IMR-90 (cell line): Measurements from ENCODE around the gene SPATS2L. TPM values are rescaled to one million over a fixed set of nuclear protein-coding genes. Genes with fewer than 3 reads are reported as not detected.

Experiments used
- ATAC-seq: fragments of 200-7000 bp; cut with Tn5 transposase; 2 replicates; pipeline ENCODE4 v1.9.1; 2020; ENCODE audit warnings: low read depth, mild to moderate bottlenecking, moderate library complexity
- BruUV-seq: library from RNA; stranded (reverse); fragments of 400-500 nt; replicated peaks from 2 replicates; lab custom pipeline; 2021; lab: Mats Ljungman, UMichigan
- CTCF ChIA-PET: fragments of 300-600 bp; formaldehyde crosslinking; extraction: SDS; loops from one replicate; lab custom pipeline; 2021; ENCODE audit warnings: antibody characterized with exemption; lab: Yijun Ruan, JAX
- POLR2A ChIA-PET: fragments of 300-600 bp; sonication (Branson Sonifier 250); formaldehyde crosslinking; loops from one replicate; lab custom pipeline; 2022; ENCODE audit warnings: antibody characterized with exemption; ENCODE audit not compliant: unreplicated experiment; lab: Charles Lee
- DNase-seq: peaks from one replicate; pipeline ENCODE4 v3.0.0; 2013
- H2AFZ ChIP-seq: replicated peaks from 2 replicates; pipeline ENCODE3; 2013; ENCODE audit warnings: low read length, mild to moderate bottlenecking; ENCODE audit not compliant: poor library complexity
- H2AK5ac ChIP-seq: 2 replicates; pipeline ENCODE4 v1.6.1; 2013; ENCODE audit warnings: low read depth, low read length, inconsistent platforms
- H2AK9ac ChIP-seq: replicated peaks from 2 replicates; pipeline ENCODE3; 2013; ENCODE audit warnings: mild to moderate bottlenecking, low read depth, low read length, moderate library complexity; ENCODE audit not compliant: poor library complexity
- H2BK120ac ChIP-seq: 2 replicates; pipeline ENCODE4 v1.6.1; 2013; ENCODE audit warnings: low read depth, low read length, inconsistent platforms
- H2BK15ac ChIP-seq: 3 replicates; pipeline ENCODE4 v1.6.1; 2013; ENCODE audit warnings: low read depth, low read length, inconsistent platforms
- H2BK20ac ChIP-seq: 2 replicates; pipeline ENCODE4 v1.6.1; 2013; ENCODE audit warnings: low read depth, mild to moderate bottlenecking, inconsistent platforms, low read length, moderate library complexity
- H2BK5ac ChIP-seq: 2 replicates; pipeline ENCODE4 v1.6.1; 2013; ENCODE audit warnings: mild to moderate bottlenecking, low read depth, low read length, inconsistent platforms; ENCODE audit not compliant: poor library complexity, severe bottlenecking
- H3K14ac ChIP-seq: replicated peaks from 2 replicates; pipeline ENCODE4 v1.6.1; 2013; ENCODE audit warnings: low read depth, low read length, inconsistent platforms
- H3K18ac ChIP-seq: 2 replicates; pipeline ENCODE4 v1.6.1; 2013; ENCODE audit warnings: low read depth, low read length, control low read depth
- H3K23ac ChIP-seq: 2 replicates; pipeline ENCODE4 v1.6.1; 2013; ENCODE audit warnings: low read depth, low read length, inconsistent platforms
- H3K27ac ChIP-seq: 2 replicates; pipeline ENCODE4 v1.5.1; 2013; ENCODE audit warnings: mild to moderate bottlenecking, control low read depth, low read length; ENCODE audit not compliant: insufficient read depth
- H3K27me3 ChIP-seq: 2 replicates; pipeline ENCODE4 v1.6.1; 2013; ENCODE audit warnings: low read length; ENCODE audit not compliant: control insufficient read depth, insufficient read depth
- H3K36me3 ChIP-seq: 2 replicates; pipeline ENCODE4 v1.6.1; 2013; ENCODE audit warnings: low read length, mixed read lengths; ENCODE audit not compliant: control insufficient read depth, insufficient read depth
- H3K4ac ChIP-seq: 2 replicates; pipeline ENCODE4 v1.6.1; 2013; ENCODE audit warnings: low read depth, low read length, inconsistent platforms
- H3K4me1 ChIP-seq: 2 replicates; pipeline ENCODE4 v1.6.1; 2013; ENCODE audit warnings: low read length, mixed read lengths; ENCODE audit not compliant: control insufficient read depth, insufficient read depth
- H3K4me2 ChIP-seq: 2 replicates; pipeline ENCODE4 v1.6.1; 2013; ENCODE audit warnings: low read depth, mild to moderate bottlenecking, control low read depth, low read length, moderate library complexity
- H3K4me3 ChIP-seq: 2 replicates; pipeline ENCODE4 v1.5.1; 2013; ENCODE audit warnings: low read depth, mild to moderate bottlenecking, control low read depth, low read length, moderate library complexity; ENCODE audit not compliant: insufficient read depth
- H3K56ac ChIP-seq: 2 replicates; pipeline ENCODE4 v1.6.1; 2013; ENCODE audit warnings: low read length, inconsistent platforms; ENCODE audit not compliant: insufficient read depth; ENCODE audit errors: extremely low read depth
- H3K79me1 ChIP-seq, 2 experiments: 2 replicates each; pipeline ENCODE4 v1.6.1; 2013; ENCODE audit warnings: low read length in 2 of 2, inconsistent platforms in 1 of 2, low read depth in 1 of 2
- H3K9ac ChIP-seq: 2 replicates; pipeline ENCODE4 v1.6.1; 2013; ENCODE audit warnings: low read depth, low read length, control low read depth
- H3K9me1 ChIP-seq: 2 replicates; pipeline ENCODE4 v1.6.1; 2013; ENCODE audit warnings: low read length, inconsistent platforms; ENCODE audit not compliant: insufficient read depth
- H3K9me3 ChIP-seq: 2 replicates; pipeline ENCODE4 v1.6.1; 2013; ENCODE audit warnings: low read length; ENCODE audit not compliant: control insufficient read depth, insufficient read depth
- H4K20me1 ChIP-seq: 2 replicates; pipeline ENCODE4 v1.6.1; 2013; ENCODE audit warnings: low read length, inconsistent platforms; ENCODE audit not compliant: insufficient read depth
- H4K5ac ChIP-seq: 2 replicates; pipeline ENCODE4 v1.6.1; 2013; ENCODE audit warnings: mild to moderate bottlenecking, low read depth, low read length, control low read depth
- H4K8ac ChIP-seq, 2 experiments: 2 replicates each; pipeline ENCODE4 v1.6.1; 2013; ENCODE audit warnings: low read depth in 2 of 2, low read length in 2 of 2, control low read depth in 1 of 2, inconsistent platforms in 1 of 2
- H4K91ac ChIP-seq: 2 replicates; pipeline ENCODE4 v1.6.1; 2013; ENCODE audit warnings: low read depth, low read length, inconsistent platforms; ENCODE audit not compliant: insufficient read depth
- CHD1 ChIP-seq: IDR thresholded peaks from 2 replicates; pipeline ENCODE4 v1.6.1; 2012; ENCODE audit warnings: low read depth, low read length, improper control_type of control experiment
- CTCF ChIP-seq: conservative IDR thresholded peaks from 2 replicates; pipeline ENCODE4 v1.5.1; 2012; ENCODE audit warnings: mild to moderate bottlenecking, low read depth, low read length, improper control_type of control experiment
- RFX5 ChIP-seq: IDR thresholded peaks from 2 replicates; pipeline ENCODE4 v1.8.0; 2012; ENCODE audit warnings: low read depth, mild to moderate bottlenecking, low read length, moderate library complexity
- WGBS, 2 experiments: methylation state at CpG; one replicate each; pipeline versions ENCODE4 v1.1.5 to v1.1.7; 2013; ENCODE audit warnings: missing lambda C conversion rate in 2 of 2; ENCODE audit not compliant: insufficient read length in 1 of 2; ENCODE audit errors: extremely low coverage in 2 of 2; 5-methylcytosine and 5-hydroxymethylcytosine counted together
- dilution Hi-C: fragments of 300-500 bp; cut with HindIII; formaldehyde crosslinking; loops from one replicate; pipeline ENCODE4 v1.14.3; 2018; ENCODE audit warnings: low sequenced_read_pairs; ENCODE audit not compliant: unreplicated experiment
- in situ Hi-C: fragments of 300-500 bp; cut with MboI; formaldehyde crosslinking; loops from 3 replicates; pipeline ENCODE4 v1.14.3; 2019; ENCODE audit warnings: low sequenced_read_pairs, inconsistent platforms, mixed read lengths
- intact Hi-C: fragments of 100-400 bp; cut with micrococcal nuclease; formaldehyde crosslinking; loops from 2 replicates; pipeline ENCODE4 v1.10.0; 2022
- polyA plus RNA-seq, 3 experiments: library from polyadenylated mRNA; depleted of rRNA; stranded (reverse); fragments of >200 nt; gene quantifications; 2 replicates each; pipeline ENCODE4 v1.2.3, GENCODE V29; 2012; ENCODE audit warnings: low replicate concordance in 1 of 3
- total RNA-seq: library from RNA; depleted of rRNA; stranded (reverse); fragments of >200 nt; gene quantifications from 2 replicates; pipeline ENCODE4 v1.2.3, GENCODE V29; 2012

Gene SPATS2L
- total and polyA plus RNA-seq, 2 of the 4 experiments (the other 2 are of a cell fraction): 118 to 155 TPM

DNA sequence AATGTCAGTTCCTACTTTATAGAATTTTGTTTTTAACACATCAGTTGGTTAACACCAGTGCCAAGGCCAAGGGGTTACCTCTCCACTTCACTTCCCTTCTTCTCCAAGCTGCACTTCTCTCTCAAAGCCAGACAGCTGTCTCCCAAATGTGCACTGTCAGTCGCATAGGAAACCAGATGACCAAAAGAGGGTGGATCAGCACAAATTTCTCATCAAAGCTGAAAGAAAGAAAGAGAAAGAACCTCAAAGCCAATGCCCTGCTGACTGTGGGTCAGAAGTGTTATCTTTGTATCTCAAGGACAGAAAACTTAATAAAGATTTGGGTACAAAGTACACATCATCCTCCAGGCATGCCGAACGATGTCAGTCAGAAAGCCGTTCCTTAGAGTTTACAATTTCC lies 32.2 kb downstream of the SPATS2L start:
- POLR2A ChIA-PET: no interaction called here
- Histone ChIP-seq H2BK5ac (peak overlapping the region; percentile 5), H4K5ac (no peak overlapping the region), H3K27ac (0 out of 2 replicates have a peak overlapping the region, but pooled peaks have one; percentile 8), H3K56ac (peak overlapping the region; percentile 17; the same call in 1 of the 2 replicates), H2AK9ac (no peak overlapping the region), H3K4ac (peak overlapping the region; percentile 43; the same call in 1 of the 2 replicates), H3K23ac (0 out of 2 replicates have a peak overlapping the region, but pooled peaks have one; percentile 71), H4K8ac (peak overlapping the region in 1 of 2 experiments; percentile 30; a peak in 1 of 4 replicates), H3K4me2 (peak overlapping the region; percentile 34; the same call in 1 of the 2 replicates), H3K9me1 (peaks cover 17% of the 10 kb centered on the region), H2AFZ (no peak overlapping the region), H2BK20ac (peak overlapping the region; percentile 14), H3K14ac (peak overlapping the region; percentile 68), H2AK5ac (peak overlapping the region; percentile 23; the same call in 1 of the 2 replicates), H3K9ac (no peak overlapping the region), H3K18ac (peak overlapping the region; percentile 60), H3K27me3 (no peaks in the 10 kb centered on the region), H3K4me3 (no peak overlapping the region), H3K36me3 (peaks cover 4% of the 10 kb centered on the region; the same call in 1 of the 2 replicates), H2BK120ac (no peak overlapping the region), H4K91ac (peak overlapping the region; percentile 31; the same call in 1 of the 2 replicates), H4K20me1 (peaks cover 39% of the 10 kb centered on the region), H2BK15ac (no peak overlapping the region), H3K9me3 (no peaks in the 10 kb centered on the region), H3K79me1 (peaks cover 36 to 56% of the 10 kb centered on the region in 2 experiments), H3K4me1 (peaks cover 10% of the 10 kb centered on the region)
- no TSS peak for BruUV-seq
- dilution Hi-C loops: no loop called here
- intact Hi-C loops: no loop called here
- in situ Hi-C loops: no loop called here
- ATAC-seq (no peak), DNase-seq (no peak)
- CTCF ChIA-PET: no interaction called here
- WGBS, 2 experiments: no CpG with 5 or more reads among the region's 4 CpGs
- TF ChIP-seq CTCF: no peak
- TF ChIP-seq CHD1: no peak
- no peak for TF ChIP-seq RFX5
